ENCODE results near the gene ABTB1. TPM values are rescaled to one million over a fixed set of nuclear protein-coding genes. Genes with fewer than 3 reads are reported as not detected.

ABTB1 gene
- total RNA-seq, 1 experiment from 2014 or later, result 3.6 TPM

DNA sequence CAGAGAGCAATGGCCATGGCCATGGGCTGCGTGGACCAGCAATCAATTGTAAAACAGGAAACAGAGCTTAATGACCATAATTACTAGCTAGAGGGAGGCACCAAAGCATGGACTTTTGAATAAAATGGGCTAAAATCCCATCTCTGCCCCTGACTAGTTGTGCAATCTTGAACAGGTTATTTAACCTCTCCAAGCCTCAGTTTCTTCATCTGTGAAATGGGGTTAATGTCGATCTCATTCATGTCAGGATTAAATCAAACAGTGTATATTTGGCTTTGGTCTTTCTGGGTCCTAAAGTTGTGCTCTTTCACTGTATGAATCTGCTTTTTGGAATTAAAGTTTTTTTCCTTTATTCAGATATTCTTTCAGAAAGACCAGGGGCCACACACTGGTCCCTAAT lies 36.1 kb downstream of the ABTB1 start:
- POLR2A ChIA-PET (ENCODE audit: unreplicated experiment), result no interaction called here
- Histone ChIP-seq H3K9me3 (ENCODE audit: low read length) (no peaks in the 10 kb centered on the region), H2AFZ (ENCODE audit: low read length) (no peak overlapping the region), H3K27me3 (ENCODE audit: low read length) (no peaks in the 10 kb centered on the region), H3K4me2 (ENCODE audit: low read length) (no peak overlapping the region), H3K27ac (ENCODE audit: low read length) (no peak overlapping the region), H3K9ac (ENCODE audit: low read length) (no peak overlapping the region), H3K36me3 (ENCODE audit: low read depth, low read length) (no peaks in the 10 kb centered on the region), H3K9me2 (replicated peaks; ENCODE audit: low read length) (no peaks in the 10 kb centered on the region), H3F3A (ENCODE audit: low read length, unreplicated experiment) (no peaks in the 10 kb centered on the region), H3K4me1 (ENCODE audit: insufficient read depth, low read length) (peaks cover 25% of the 10 kb centered on the region), H3K4me3 (ENCODE audit: low read length) (no peak overlapping the region), H4K20me1 (ENCODE audit: low read length) (no peaks in the 10 kb centered on the region), H3K79me2 (ENCODE audit: low read length) (no peaks in the 10 kb centered on the region)
- DNase-seq, result no peak
- BruUV-seq (replicated peaks), result no TSS peak
- intact Hi-C loops (cut with micrococcal nuclease), result no loop called here
- no peak for TF ChIP-seq EZH2 (IDR thresholded peaks at IDR 0.05; ENCODE audit: low read length, unreplicated experiment)
- TF ChIP-seq, protein P1, sequence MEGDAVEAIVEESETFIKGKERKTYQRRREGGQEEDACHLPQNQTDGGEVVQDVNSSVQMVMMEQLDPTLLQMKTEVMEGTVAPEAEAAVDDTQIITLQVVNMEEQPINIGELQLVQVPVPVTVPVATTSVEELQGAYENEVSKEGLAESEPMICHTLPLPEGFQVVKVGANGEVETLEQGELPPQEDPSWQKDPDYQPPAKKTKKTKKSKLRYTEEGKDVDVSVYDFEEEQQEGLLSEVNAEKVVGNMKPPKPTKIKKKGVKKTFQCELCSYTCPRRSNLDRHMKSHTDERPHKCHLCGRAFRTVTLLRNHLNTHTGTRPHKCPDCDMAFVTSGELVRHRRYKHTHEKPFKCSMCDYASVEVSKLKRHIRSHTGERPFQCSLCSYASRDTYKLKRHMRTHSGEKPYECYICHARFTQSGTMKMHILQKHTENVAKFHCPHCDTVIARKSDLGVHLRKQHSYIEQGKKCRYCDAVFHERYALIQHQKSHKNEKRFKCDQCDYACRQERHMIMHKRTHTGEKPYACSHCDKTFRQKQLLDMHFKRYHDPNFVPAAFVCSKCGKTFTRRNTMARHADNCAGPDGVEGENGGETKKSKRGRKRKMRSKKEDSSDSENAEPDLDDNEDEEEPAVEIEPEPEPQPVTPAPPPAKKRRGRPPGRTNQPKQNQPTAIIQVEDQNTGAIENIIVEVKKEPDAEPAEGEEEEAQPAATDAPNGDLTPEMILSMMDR (conservative IDR thresholded peaks at IDR 0.05; ENCODE audit: low read depth, low read length), result no peak
- no peak for TF ChIP-seq EZH2phosphoT487 (IDR thresholded peaks at IDR 0.05; ENCODE audit: borderline replicate concordance, low read length)
- no peak for ATAC-seq
- CTCF ChIA-PET, result no interaction called here

GRCh38 chr3:127709320-127710060 lies 36.7 kb downstream of the ABTB1 start:
- Histone ChIP-seq H3F3A (ENCODE audit: low read length, unreplicated experiment) (no peaks in the 10 kb centered on the region), H3K9ac (ENCODE audit: low read length) (no peak overlapping the region), H3K79me2 (ENCODE audit: low read length) (no peaks in the 10 kb centered on the region), H4K20me1 (ENCODE audit: low read length) (no peaks in the 10 kb centered on the region), H3K4me3 (ENCODE audit: low read length) (no peak overlapping the region), H2AFZ (ENCODE audit: low read length) (no peak overlapping the region), H3K27me3 (ENCODE audit: low read length) (no peaks in the 10 kb centered on the region), H3K9me3 (ENCODE audit: low read length) (no peaks in the 10 kb centered on the region), H3K36me3 (ENCODE audit: low read depth, low read length) (no peaks in the 10 kb centered on the region), H3K27ac (ENCODE audit: low read length) (0 out of 2 replicates have a peak overlapping the region, but pooled peaks have one; percentile 69), H3K4me1 (ENCODE audit: insufficient read depth, low read length) (peaks cover 32% of the 10 kb centered on the region), H3K4me2 (ENCODE audit: low read length) (no peak overlapping the region), H3K9me2 (replicated peaks; ENCODE audit: low read length) (no peaks in the 10 kb centered on the region)
- TF ChIP-seq EZH2 (IDR thresholded peaks at IDR 0.05; ENCODE audit: low read length, unreplicated experiment), result no peak
- TF ChIP-seq, protein P1 (conservative IDR thresholded peaks at IDR 0.05; ENCODE audit: low read depth, low read length), result no peak
- no peak for TF ChIP-seq EZH2phosphoT487 (IDR thresholded peaks at IDR 0.05; ENCODE audit: borderline replicate concordance, low read length)
- intact Hi-C loops (cut with micrococcal nuclease), result no loop called here
- no TSS peak for BruUV-seq (replicated peaks)
- ChIA-PET POLR2A (ENCODE audit: unreplicated experiment) (no interaction called here), CTCF (no interaction called here)
- DNase-seq (no peak), ATAC-seq (no peak)
